ENCODE measurements around the gene GRID1.
"Not testable (repeated sequence)": the region's sequence is repeated elsewhere in the genome, so short reads cannot be mapped to it uniquely, and the experiment has no call there.

GRID1 gene

DNA sequence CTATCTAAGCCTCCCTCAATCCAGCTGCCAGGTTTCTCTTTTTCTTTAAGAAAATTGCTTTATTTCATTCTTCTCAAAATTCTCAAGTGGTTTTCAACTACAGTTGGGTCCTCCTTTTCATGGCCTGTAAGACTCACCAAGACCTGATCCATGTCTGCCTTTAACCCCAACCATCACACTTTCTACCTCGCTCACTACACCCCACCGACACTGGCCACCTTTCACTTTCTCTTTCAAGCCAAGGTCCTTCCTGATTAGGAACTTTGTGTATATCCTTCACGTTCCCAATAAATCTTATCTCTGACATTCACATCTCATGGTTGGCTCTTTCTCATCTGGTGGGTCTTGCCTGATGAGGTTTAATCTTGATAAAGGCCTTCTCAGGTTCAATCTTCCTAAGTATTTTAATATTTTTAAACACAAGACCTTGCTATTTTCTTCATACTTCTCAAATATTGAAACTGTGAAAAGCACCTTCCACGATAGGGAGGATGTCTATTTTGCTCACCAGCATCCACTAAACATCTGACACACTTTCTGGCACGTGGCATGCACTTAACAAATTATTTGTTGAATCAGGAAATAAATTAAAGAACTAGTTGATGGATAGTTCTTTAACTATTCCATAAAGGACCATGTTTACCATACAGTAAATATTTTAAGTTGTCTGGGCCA is 624.8 kb downstream of the GRID1 start:
- no peak for DNase-seq

DNA sequence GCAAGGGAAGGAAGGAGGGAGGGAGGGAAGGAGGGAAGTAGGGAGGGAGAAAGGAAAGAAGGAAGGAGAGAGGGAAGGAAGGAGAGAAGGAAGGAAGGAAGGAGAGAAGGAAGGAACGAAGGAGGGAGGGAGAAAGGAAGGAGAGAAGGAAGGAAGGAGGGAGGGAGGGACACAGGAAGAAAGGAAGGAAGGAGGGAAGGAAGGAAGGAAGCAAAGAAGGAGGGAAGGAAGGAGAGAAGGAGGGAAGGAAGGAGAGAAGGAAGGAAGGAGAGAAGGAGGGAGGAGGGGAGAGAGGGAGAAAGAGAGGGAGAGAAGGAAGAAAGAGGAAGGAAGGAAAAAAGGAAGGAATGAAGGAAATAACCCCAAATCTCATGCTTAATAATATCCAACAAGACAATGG is 630.6 kb downstream of the GRID1 start:
- DNase-seq: no peak

DNA sequence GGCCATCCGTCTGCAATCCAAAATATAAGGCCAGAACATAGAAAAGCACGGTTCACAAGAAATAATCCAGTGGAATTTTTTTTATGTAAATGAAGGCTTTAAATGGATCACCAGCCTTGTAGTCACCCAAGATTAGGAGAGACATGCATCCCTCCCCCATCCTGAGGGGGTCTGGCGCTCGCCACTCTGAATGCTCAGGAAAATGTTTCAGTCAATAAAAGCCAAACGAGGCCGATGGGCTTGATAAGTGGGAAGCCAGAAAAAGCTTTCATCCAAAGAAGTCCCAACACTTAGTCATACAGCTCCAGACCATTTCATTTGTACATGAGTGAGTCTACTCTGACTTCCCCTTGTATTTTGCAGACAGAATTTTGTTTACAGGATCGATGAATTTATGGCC is 631.8 kb downstream of the GRID1 start:
- DNase-seq: no peak

DNA sequence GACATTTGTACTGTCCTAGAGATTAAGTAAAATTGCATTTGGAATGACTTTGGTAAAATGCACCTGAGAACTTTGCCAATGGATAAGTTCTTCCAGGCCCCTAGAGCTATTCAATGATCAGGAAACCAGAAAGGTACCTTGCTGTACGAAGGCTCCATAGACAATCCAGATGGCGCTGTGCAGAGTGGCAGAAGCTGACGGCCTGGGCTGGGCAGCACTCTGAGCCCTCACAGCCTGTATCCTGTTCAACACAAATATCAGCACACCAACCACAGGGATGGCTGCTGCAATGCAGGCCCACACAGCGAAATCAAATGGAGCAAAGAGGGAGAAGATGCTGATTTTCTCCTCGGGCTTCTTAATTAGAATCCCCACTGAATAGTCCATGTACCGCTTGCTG is 642.4 kb downstream of the GRID1 start:
- no peak for DNase-seq

DNA sequence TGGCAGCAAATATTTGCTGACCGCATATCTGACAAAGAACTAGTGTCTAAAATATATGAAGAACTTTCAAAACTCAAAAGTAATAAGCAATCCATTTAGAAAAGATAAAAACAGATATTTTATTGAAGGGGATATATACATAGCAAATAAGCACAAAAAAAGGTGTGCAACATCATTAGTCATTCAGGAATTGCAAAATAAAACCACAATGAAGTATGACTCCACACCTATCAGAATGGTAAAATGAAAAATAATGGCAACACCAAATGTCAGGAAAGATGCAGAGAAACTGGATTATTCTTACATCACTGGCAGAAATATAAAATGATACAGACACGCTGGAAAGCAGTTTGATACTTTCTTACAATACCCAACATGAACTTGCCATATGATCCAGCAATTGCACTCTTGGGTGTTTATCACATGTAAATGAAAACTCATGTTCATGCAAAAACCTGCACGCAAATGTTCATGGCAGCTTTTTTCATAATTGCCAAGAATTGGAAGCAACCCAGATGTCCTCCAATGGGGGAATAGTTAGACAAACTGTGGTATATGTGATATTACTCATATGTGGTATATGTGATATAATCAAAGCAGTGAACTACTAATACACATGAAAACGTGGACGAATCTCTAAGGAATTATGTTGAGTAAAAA is 645.5 kb downstream of the GRID1 start:
- DNase-seq: no peak

DNA sequence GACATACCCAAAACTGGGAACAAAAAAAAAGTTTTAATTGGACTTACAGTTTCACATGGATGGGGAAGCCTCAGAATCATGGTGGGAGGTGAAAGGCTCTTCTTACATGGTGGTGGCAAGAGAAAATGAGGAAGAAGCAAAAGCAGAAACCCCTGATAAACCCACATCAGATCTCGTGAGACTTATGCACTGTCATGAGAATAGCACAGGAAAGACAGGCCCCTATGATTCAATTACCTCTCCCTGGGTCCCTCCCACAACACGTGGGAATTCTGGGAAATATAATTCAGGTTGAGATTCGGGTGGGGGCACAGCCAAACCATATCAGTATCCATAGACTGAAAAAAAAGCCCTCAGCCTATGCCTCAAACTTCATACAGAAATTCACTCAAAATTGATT is 647.2 kb downstream of the GRID1 start:
- DNase-seq: no peak

DNA sequence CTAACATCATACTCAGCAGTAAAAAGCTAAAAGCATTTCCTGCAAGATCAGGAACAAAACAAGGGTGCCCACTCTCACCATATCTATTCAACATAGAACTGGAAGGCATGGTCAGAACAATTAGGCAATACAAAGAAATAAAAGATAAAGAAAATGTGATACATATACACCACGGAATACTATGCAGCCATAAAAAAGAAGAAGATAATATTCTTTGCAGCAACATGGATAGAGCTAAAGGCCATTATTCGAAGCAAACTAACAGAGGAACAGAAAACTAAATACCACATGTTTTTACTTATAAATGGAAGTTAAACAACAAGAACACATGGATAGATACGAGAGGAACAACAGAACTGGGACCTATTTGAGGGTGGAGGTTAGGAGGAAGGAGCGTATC is 652.7 kb downstream of the GRID1 start:
- no peak for DNase-seq

DNA sequence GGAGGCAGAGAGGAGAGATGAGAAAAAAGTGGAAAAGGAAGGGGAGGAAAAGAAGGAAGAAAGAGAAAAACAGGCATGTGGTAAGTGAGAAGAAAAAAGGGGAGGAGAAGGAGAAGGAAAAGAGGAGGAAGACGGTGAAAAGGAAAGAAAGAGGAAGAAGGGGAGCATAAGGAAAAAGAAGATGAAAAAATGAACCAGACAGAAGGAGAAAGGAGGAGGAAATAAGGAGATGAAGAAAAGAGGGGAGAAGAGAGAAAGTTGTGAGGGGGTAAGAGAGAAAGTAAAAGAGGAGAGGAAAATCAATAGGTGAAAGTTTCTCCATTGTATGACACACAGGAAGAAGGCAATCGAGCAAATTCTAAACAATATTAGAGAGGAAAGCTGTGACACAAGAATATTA is 663.8 kb downstream of the GRID1 start:
- no peak for DNase-seq

DNA sequence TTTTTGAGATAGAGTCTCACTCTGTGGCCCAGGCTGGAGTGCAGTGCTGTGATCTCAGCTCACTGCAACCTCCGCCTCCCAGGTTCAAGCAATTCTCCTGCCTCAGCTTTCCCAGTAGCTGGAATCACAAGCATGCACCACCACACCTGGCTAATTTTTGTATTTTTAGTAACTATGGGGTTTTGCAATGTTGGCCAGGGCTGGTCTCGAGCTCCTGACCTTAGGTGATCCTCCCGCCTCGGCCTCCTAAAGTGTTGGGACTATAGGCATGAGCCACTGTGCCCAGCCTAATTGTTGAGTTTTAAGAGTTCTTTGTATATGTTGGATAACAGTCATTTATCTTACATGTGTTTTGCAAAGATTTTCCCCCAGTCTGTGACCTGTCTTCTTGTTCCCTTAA is 667.5 kb downstream of the GRID1 start:
- not testable (repeated sequence) for DNase-seq

DNA sequence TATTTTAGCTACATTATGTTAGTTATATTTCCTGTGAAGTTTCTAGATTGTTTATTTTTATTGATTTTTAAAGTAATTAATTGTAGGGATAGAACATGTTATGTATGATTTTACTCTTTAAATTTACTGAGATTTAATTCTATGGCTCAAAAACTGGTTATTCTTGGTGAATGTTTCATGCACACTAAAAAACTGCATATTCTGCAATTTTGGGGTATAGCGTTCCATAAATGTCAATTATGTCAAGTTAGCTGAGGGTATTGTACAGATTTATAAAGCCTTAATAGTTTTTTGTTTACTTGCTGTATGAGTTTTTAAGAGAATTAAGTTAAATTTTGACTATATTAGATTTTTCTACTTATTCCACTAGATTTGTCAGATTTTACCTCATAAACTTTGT is 669.7 kb downstream of the GRID1 start:
- no peak for DNase-seq

DNA sequence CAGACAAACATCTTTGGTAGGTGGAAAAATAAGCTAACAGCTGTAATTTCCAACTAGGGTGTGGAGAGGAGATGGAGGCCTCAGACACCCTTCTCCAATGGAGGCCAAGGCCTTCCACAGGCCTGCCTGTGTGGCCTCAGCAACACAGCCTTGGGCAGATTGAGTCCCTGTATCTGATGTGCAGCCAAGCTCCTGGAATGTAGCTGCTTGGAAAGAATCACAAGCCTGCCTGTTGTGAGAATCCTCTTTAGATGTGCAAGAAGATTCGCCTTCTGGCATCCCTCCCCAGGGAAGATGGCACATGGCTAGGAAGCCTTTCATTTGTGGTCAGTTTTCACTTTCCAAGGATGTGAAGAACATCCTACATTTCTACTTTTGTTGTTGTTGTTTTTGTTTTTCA is 684.0 kb downstream of the GRID1 start:
- no peak for DNase-seq

DNA sequence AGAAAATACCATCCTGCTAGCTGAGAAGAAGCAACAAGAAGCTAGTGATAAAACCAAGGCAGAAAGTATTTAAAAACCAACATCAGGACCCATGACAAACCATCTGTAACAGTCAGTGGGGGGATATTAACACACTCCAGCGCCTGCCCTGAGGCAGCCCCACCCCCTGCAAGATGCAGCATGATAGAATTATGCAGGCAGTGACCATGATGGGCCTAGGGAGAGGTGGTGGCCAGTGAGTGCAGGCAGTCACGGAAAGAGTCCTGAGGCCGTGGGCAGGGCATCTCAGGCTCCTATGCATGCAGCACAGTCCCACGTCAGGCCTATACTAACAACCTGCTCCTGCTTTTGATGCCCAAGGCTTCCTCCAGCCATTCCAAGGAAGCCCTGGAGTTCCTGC is 686.9 kb downstream of the GRID1 start:
- no peak for DNase-seq

DNA sequence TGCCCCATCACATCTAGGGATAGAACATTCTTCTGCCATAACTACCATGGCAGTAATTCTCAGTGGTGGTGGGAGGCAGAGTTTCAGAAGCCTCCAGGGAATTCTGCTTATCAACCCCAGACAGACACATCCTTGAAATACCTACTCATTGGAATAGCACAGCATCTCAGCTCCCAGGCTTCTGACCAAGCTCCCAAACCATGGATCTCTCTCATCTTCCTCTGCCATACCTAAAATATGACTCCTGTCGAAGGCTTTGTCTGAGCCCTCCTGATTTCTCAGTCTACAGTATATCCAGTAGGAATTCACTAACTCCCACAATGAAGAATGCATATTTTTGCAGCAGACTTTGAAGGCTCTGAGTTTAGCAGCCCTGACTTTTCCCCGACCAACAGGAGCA is 687.5 kb downstream of the GRID1 start:
- no peak for DNase-seq

DNA sequence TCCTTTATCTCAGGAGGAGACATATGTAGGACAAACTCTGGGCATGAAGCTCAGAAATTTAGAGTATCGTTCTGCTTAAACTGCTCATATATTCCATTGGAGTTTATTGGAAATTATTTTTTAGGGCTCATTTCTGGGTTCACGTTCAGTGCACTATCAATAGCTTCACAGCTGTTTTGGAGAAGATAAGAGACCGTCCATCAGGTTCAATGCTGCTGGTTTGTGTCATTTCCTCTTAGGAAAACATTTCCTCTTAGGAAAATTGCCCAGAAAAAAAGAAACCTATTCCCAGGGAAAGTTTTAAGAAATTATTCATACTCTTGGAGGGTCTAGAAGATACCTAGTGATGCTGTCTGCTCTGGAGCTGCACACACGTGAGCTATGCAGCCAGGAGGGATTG is 691.7 kb downstream of the GRID1 start:
- DNase-seq: no peak

DNA sequence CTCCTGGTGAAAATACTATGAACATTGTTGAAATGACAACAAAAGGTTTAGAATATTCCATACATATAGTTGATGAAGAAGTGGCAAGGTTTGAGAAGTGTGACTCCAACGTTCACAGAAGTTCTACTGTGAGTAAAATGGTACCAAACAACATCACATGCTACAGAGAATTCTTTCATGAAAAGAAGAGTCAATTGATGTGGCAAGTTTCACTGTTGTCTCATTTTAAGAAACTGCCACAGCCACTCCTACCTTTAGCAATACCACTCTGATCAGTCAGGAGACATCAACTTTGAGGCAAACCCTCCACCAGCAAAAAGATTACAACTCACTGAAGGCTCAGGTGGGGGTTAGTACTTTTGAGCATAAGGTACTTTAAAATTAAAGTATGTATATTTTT is 693.3 kb downstream of the GRID1 start:
- no peak for DNase-seq

DNA sequence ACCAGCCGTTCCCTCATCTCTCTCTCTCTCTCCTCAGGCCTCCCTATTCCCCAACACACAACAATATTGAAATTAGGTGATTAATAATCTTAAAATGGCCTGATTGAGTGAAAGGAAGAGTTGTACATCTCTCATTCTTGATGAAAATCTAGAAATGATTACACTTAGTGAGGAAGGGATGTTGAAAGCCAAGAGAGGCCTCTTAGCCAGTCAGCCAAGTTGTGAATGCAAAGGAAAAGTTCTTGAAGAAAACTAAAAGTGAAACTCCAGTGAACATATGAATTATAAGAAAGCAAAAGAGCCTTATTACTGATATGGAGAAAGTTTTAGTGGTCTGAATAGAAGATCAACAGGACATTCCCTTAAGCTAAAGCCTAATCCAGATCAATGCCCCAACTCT is 695.1 kb downstream of the GRID1 start:
- no peak for DNase-seq

DNA sequence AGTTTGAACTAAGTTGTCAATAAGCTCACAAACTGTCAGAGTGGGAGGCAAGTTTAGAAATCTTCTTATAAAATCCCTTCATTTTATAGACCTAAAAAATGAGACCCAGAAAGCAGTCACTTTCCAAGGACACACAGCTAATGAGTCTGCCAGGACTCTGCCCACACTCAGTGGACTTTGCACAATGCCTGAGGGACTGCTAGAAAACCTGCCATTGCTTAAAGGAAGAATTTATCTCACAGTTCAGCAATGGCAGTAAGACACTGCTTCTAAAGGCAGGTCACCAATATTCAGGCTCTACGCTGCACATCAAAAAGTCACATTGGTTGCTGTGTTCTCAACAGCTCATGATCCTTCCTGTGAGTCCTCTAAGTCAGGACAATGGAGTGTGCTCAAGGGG is 698.1 kb downstream of the GRID1 start:
- no peak for DNase-seq

DNA sequence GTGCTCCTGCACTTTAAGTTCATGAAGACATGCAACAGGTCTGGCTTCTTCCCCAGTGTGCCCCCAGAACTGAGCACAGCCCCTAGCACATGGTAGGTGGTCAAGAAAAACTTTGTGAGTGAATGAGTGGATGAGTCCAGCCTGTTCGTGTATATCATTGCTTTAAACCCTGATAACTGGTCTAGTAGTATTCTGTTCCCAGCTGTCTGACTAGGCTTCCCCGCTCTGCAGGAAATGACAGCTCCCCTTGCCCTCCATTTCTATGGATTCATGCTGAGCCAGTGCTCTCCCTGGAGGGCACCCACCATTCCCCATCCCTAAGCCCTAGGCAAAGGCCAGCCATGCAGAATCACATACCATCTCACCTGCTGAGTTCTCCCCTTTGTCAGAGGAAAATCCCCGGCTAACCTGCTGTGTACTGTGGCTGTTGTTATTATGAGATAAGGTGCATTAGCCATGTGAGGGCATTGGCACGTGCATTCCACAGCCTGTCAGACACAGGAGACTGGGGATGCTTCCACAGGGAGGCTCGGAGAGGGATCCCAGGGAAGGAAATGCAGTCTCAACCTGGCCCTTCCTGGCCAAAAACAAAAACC is 698.9 kb downstream of the GRID1 start:
- DNase-seq: no peak

DNA sequence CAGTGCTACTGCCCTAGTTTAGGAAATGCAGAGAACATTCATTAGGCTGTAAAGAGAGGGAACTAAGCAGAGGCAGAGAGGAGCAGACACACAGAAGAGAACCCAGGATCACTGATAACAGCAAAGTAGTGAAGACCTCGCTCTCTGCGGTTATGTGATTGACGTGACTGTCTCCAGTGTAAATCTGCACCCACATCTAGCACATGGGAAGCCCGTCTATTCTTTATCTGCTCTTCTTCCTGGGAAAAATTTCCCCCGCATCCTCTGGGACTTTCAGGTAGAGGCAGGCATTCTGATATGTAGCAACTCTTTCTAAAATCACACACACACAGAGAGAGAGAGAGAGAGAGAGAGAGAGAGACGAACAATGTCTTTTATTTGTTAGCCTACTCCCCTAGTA is 699.6 kb downstream of the GRID1 start:
- DNase-seq: no peak

DNA sequence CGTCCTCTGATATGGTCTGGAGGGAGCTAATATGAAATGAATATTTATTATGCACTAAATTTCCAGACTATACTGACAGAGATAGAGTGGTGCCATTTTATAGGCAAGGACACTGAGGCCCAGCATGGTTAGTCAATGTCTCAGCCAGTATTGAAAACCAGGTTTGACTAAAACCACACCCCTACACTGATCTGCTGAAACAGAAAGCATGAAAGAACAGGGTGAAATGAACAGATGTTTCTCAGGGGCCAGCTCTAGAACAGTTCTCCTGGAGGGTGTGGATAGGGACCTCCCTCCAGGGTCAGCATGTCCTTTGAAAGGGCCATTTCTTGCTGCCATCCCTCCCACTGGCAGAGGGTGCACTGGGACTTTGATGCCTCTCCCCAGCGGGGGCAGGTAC is 700.5 kb downstream of the GRID1 start:
- DNase-seq: no peak

DNA sequence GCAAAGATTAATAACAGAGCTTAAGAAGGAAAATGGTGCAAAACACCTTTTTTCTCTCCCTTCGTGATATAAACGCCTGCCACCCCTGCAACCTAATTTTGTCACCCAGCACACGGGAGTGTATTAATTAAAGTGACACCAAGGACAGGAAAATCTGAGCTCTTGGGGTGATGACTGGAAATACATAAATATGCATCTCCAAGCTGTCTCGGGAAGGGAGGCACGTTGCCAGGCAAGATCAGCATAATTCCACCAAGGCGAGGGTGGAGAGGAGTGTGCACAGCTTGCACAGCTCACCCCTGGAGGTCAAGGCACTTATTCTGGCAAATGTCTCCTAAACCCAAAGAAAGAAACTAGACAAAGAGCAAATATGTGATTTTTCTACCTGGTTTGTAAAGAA is 700.9 kb downstream of the GRID1 start:
- no peak for DNase-seq

DNA sequence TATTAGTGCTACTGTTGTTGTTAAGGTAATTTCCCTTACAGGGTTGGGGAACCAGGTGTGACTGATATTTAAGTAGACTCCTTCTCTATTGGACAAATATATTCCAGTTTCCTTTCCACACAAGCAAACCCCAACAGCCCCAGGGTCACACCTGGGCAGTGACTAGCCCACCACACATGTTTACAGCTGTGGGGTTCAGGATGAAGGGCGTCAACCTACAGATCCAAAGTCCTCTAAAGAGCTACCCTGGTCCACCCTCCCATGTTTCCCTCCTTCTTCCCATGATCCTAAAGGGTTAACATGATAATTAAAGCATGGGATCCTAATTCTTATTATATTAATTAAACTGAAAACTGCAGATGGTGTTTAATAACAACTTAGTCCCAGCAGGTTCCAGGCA is 701.5 kb downstream of the GRID1 start:
- no peak for DNase-seq

DNA sequence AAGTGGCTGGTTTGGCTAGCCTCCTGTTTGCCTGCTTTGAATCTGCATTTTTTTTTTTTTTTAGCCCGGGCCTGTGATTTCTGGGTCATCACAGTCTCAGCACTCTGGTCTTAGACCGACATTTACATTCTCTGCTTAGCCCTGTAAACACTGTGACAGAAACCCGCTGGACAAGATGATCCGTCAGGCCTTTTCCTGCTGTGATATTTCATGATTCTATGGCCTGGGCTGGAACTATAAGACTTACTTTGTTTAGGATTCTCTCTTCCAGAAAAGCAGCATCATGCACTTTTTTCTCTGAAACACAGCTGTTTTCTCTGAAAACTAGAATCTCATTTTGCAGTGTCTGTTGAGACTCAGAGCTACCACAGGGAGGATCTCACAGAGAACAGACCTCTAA is 705.5 kb downstream of the GRID1 start:
- DNase-seq: no peak

DNA sequence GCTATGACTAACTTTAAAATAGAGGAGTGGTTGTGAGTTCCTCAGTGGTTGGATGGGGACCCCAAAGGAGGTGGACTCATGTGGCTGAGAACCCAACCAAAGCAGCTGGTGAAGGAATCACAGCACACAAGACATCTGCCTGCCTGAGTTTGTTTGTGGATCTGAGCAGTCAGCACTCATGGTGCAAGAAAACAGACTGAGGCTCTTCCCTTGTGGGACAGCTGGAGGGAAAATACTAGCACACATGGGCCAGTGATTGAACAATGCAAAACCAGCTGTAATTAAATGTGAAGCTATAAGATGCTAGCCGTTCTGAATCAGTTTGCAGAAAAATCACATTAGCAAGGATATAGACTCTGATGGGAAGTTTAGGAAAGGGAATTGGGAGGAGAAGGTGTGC is 707.3 kb downstream of the GRID1 start:
- DNase-seq: no peak

DNA sequence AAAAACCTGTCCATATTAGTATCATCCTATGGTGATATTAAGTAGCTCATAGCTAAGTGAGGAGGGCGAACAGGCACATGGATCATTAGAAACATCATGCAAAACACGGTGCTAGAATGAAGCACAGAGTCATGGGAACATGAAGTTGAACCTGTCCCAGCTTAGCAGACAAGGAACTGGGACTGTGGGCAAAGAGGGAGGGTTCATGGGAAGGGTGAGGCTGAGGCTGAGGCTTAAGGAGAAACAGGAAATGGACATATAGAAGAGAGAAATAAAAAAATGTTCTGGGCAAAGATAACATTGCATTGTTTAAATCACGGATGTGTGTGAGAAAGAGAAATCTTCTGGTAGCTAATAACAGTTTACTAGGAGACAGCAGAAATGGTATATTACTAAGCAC is 708.1 kb downstream of the GRID1 start:
- no peak for DNase-seq
